HEK293T (cell line): ENCODE results near the gene LIMCH1.

Experiments
- CTCF ChIA-PET: fragments of 350-600 bp; formaldehyde crosslinking; extraction: SDS; loops from one replicate; lab custom pipeline; 2021; ENCODE audit warnings: antibody characterized with exemption, inconsistent platforms; lab: Yijun Ruan, JAX
- POLR2A ChIA-PET: fragments of 350-600 bp; formaldehyde crosslinking; extraction: SDS; loops from one replicate; lab custom pipeline; 2020; ENCODE audit warnings: antibody characterized with exemption, inconsistent platforms; lab: Yijun Ruan, JAX
- DNase-seq: peaks from one replicate; pipeline ENCODE4 v3.0.0; 2012; ENCODE audit warnings: mixed read lengths; ENCODE audit errors: extremely low spot score
- ARNT ChIP-seq: fragments of 450-650 bp; IDR thresholded peaks from 2 replicates; pipeline ENCODE4 v1.6.1; 2017; ENCODE audit warnings: mild to moderate bottlenecking
- BHLHE40 ChIP-seq: fragments of 450-650 bp; IDR thresholded peaks from 2 replicates; pipeline ENCODE4 v1.6.1; 2016; ENCODE audit warnings: mild to moderate bottlenecking, moderate library complexity, borderline replicate concordance
- CTBP1 ChIP-seq: fragments of 450-650 bp; IDR thresholded peaks from 2 replicates; pipeline ENCODE4 v1.6.1; 2016; ENCODE audit warnings: borderline replicate concordance
- ELF4 ChIP-seq: fragments of 450-650 bp; IDR thresholded peaks from 2 replicates; pipeline ENCODE4 v1.6.1; 2017; ENCODE audit warnings: antibody characterized with exemption
- FOXA1 ChIP-seq: fragments of 450-650 bp; IDR thresholded peaks from 2 replicates; pipeline ENCODE4 v1.6.1; 2016; ENCODE audit warnings: mild to moderate bottlenecking
- FOXK2 ChIP-seq: fragments of 450-650 bp; IDR thresholded peaks from 2 replicates; pipeline ENCODE4 v1.6.1; 2016; ENCODE audit warnings: mild to moderate bottlenecking
- FOXM1 ChIP-seq: fragments of 450-650 bp; IDR thresholded peaks from 2 replicates; pipeline ENCODE4 v1.6.1; 2017; ENCODE audit warnings: mild to moderate bottlenecking, borderline replicate concordance
- HDGF ChIP-seq: fragments of 450-650 bp; IDR thresholded peaks from 2 replicates; pipeline ENCODE4 v1.6.1; 2017; ENCODE audit warnings: antibody characterized with exemption, borderline replicate concordance
- L3MBTL2 ChIP-seq: fragments of 450-650 bp; conservative IDR thresholded peaks from 2 replicates; pipeline ENCODE4 v1.6.1; 2016; ENCODE audit warnings: mild to moderate bottlenecking
- LEF1 ChIP-seq: fragments of 450-650 bp; IDR thresholded peaks from 2 replicates; pipeline ENCODE4 v1.6.1; 2017; ENCODE audit warnings: mild to moderate bottlenecking, borderline replicate concordance
- NFRKB ChIP-seq: fragments of 450-650 bp; IDR thresholded peaks from 2 replicates; pipeline ENCODE4 v1.6.1; 2016; ENCODE audit warnings: mild to moderate bottlenecking, moderate library complexity
- PKNOX1 ChIP-seq: fragments of 450-650 bp; IDR thresholded peaks from 2 replicates; pipeline ENCODE4 v1.6.1; 2016
- SP1 ChIP-seq: fragments of 450-650 bp; IDR thresholded peaks from 2 replicates; pipeline ENCODE4 v1.6.1; 2017
- SUZ12 ChIP-seq: fragments of 450-650 bp; IDR thresholded peaks from 2 replicates; pipeline ENCODE4 v1.6.1; 2016; ENCODE audit warnings: mild to moderate bottlenecking
- TARDBP ChIP-seq: fragments of 450-650 bp; IDR thresholded peaks from 2 replicates; pipeline ENCODE4 v1.6.1; 2016
- ZNF384 ChIP-seq: fragments of 450-650 bp; IDR thresholded peaks from 2 replicates; pipeline ENCODE4 v1.6.1; 2016

LIMCH1 gene

GRCh38 chr4:41514766-41515481, 23.0 kb upstream of the LIMCH1 start:
- DNase-seq, result no peak
- CTCF ChIA-PET, result no interaction called here
- TF ChIP-seq PKNOX1 (no peak), SUZ12 (no peak), HDGF (no peak), L3MBTL2 (no peak)

GRCh38 chr4:41517121-41517520, 20.8 kb upstream of the LIMCH1 start:
- ChIA-PET CTCF (no interaction called here), POLR2A (interaction anchor here (0.6 to 0.8 kb wide), 2 partner anchors 24 to 292 kb away, joined by 3 read pairs; no protein-coding TSS in a partner anchor)
- TF ChIP-seq LEF1 (no peak), NFRKB (no peak), ARNT (no peak)
- no peak for DNase-seq

More at GRCh38 chr4:41514766-41515481, 23.0 kb upstream of the LIMCH1 start:
- POLR2A ChIA-PET, result no interaction called here

GRCh38 chr4:41517747-41518146, 20.2 kb upstream of the LIMCH1 start:
- ChIA-PET POLR2A (interaction anchor here (0.6 to 0.8 kb wide), 2 partner anchors 24 to 292 kb away, joined by 3 read pairs; no protein-coding TSS in a partner anchor), CTCF (no interaction called here)
- TF ChIP-seq L3MBTL2, result no peak
- TF ChIP-seq FOXK2, result no peak
- TF ChIP-seq ZNF384, result no peak
- no peak for TF ChIP-seq ELF4
- no peak for TF ChIP-seq BHLHE40
- TF ChIP-seq HDGF, result no peak
- no peak for TF ChIP-seq PKNOX1
- no peak for TF ChIP-seq FOXM1
- TF ChIP-seq LEF1, result no peak
- no peak for TF ChIP-seq CTBP1
- TF ChIP-seq FOXA1, result no peak
- TF ChIP-seq SUZ12, result no peak
- TF ChIP-seq ARNT, result no peak
- TF ChIP-seq NFRKB, result no peak
- TF ChIP-seq TARDBP, result no peak
- no peak for TF ChIP-seq SP1

GRCh38 chr4:41524425-41524824, 13.5 kb upstream of the LIMCH1 start:
- no peak for TF ChIP-seq BHLHE40
- TF ChIP-seq PKNOX1, result peak; percentile 74
- TF ChIP-seq FOXK2, result no peak
- TF ChIP-seq HDGF, result no peak
- CTCF ChIA-PET, result no interaction called here
- POLR2A ChIA-PET, result no interaction called here
- DNase-seq, result no peak

More at GRCh38 chr4:41517747-41518146, 20.2 kb upstream of the LIMCH1 start:
- no peak for DNase-seq

GRCh38 chr4:41525129-41525528, 12.8 kb upstream of the LIMCH1 start:
- TF ChIP-seq SUZ12 (no peak), HDGF (no peak), ARNT (no peak), FOXM1 (no peak), ELF4 (no peak), TARDBP (no peak), FOXA1 (no peak), PKNOX1 (no peak), BHLHE40 (no peak), FOXK2 (no peak), CTBP1 (no peak), NFRKB (no peak), LEF1 (no peak)
- CTCF ChIA-PET, result no interaction called here
- DNase-seq, result no peak
- POLR2A ChIA-PET, result no interaction called here

- ChIA-PET POLR2A (interaction anchor here (0.7 kb wide), 1 partner anchor 182 kb away, joined by 3 read pairs; no protein-coding TSS in a partner anchor), CTCF (no interaction called here)
- DNase-seq, result no peak
- TF ChIP-seq TARDBP (no peak), LEF1 (no peak), L3MBTL2 (no peak), HDGF (no peak), BHLHE40 (no peak), ELF4 (no peak), FOXM1 (no peak), ARNT (no peak), NFRKB (no peak), SP1 (no peak), SUZ12 (no peak), CTBP1 (no peak)
Measured at GRCh38 chr4:41526628-41527027, 11.3 kb upstream of the LIMCH1 start.
